Motor neuron (in vitro differentiated cells): Measurements from ENCODE around the gene KLK4. TPM values are rescaled to one million over a fixed set of nuclear protein-coding genes. Genes with fewer than 3 reads are reported as not detected.

Experiments
- ATAC-seq, 8 experiments: fragments of 200-7000 bp; cut with Tn5 transposase; replicated peaks in 6 of 8; 2 replicates each; pipeline ENCODE4 v1.8.0; 2021; ENCODE audit warnings: mild to moderate bottlenecking in 8 of 8, moderate library complexity in 8 of 8
- H3K27ac ChIP-seq, 2 donors: fragments of 250-450 bp; sonication (Bioruptor Pico); 2 replicates each; pipeline ENCODE4 v1.9.0; 2021; ENCODE audit warnings: antibody characterized with exemption in 2 of 2, mild to moderate bottlenecking in 2 of 2, moderate library complexity in 1 of 2
- H3K4me1 ChIP-seq, 2 donors: fragments of 250-450 bp; sonication (Bioruptor Pico); replicated peaks in 1 of 2; 2 replicates each; pipeline ENCODE4 v1.6.1; 2021; ENCODE audit warnings: antibody characterized with exemption in 2 of 2, mild to moderate bottlenecking in 2 of 2, moderate library complexity in 1 of 2
- H3K4me3 ChIP-seq, 5 donors: fragments of 250-450 bp; sonication (Bioruptor Pico); 2 replicates each; pipeline ENCODE4 v1.9.0; 2021; ENCODE audit warnings: antibody characterized with exemption in 5 of 5, mild to moderate bottlenecking in 5 of 5, moderate library complexity in 4 of 5
- WGBS, 10 experiments: fragments of 450-650 bp; shearing (Covaris generic); methylation state at CpG; one replicate each; pipeline ENCODE4 v1.0.0; 2022; 5-methylcytosine and 5-hydroxymethylcytosine counted together
- in situ Hi-C, 9 experiments: fragments of 400-800 bp; cut with MboI; loops; one replicate each; pipeline ENCODE4 v1.15.0; 2021; ENCODE audit warnings: low sequenced_read_pairs in 9 of 9, low pct_unique_long_range_greater_than_20kb in 2 of 9; ENCODE audit not compliant: unreplicated experiment in 9 of 9
- total RNA-seq, 8 experiments: library from RNA; unstranded; fragments of 300-600 nt; gene quantifications; 2 replicates each; pipeline versions ENCODE4 v1.2.3 to v1.2.4, GENCODE V29; 2022

KLK4 gene
- total RNA-seq, 8 experiments from 2014 or later, result 0.38 to 1.5 (median 0.57) TPM; not detected in 2

DNA sequence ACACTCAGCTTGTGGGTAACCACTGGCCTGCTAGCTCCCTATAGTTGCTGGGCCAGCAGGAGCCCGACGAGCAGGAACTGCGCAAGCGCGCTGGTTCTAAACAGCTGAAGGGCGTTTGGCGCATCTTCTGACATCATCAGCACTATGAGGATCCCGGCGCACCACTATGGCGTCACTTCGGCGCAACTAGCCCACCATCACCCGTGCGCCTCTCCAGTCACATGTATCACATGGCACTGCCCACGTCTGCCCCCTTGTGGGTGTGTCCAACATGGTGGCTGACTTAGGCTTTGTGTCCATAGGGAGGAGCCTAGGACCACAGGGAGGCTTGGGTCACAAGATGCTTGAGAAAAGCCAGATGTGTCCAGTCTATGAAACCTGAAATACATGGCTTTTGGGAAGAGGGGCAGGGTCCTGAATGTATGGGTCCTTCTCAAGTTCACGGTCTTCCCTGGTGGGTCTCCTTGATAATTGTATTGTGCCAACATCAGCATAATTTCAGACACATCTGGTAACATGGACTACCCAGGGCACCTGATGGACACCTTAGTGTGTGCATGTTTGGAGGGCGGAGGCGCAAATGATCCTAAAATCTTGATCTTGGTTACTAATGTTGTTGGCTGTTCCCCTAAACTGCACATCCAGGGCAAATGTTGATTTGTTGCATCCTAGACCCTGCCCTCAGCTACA lies 18.0 kb downstream of the KLK4 start:
- no peak overlapping the region for H3K27ac ChIP-seq
- H3K4me3 ChIP-seq, result no peak overlapping the region
- H3K4me1 ChIP-seq, result peaks cover 0 to 3% of the 10 kb centered on the region in 2 donors
- no peak for ATAC-seq
- WGBS, 10 experiments, result 67 to 100% (median 94%) methylated on average over 1 to 6 of the region's 18 CpGs; no CpG with 5 or more reads in 5 of the 10 experiments
- in situ Hi-C loops, result no loop called here

DNA sequence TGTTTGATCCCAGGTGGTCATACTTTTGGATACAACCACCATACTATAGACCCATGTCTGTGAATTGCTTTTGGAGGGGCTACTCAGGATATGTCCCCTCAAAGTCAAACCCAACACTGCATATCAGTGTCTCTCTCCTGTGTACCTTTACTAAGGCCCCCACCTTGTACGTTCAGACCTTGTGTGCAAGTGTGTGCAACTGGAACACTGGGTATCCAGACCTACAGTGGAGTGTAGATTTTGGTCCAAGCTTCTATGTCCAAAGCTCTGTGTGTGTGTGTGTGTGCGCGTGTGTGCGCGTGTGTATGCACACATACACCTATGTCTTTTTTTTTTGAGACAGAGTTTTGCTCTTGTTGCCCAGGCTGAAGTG lies 20.0 kb downstream of the KLK4 start:
- ATAC-seq, result no peak
- Histone ChIP-seq H3K4me3 (no peak overlapping the region), H3K27ac (no peak overlapping the region), H3K4me1 (no peaks in the 10 kb centered on the region)
- in situ Hi-C loops, result no loop called here
- WGBS, 10 experiments, result 65 to 91% (median 87%) methylated on average over 1 to 5 of the region's 5 CpGs; no CpG with 5 or more reads in 5 of the 10 experiments

DNA sequence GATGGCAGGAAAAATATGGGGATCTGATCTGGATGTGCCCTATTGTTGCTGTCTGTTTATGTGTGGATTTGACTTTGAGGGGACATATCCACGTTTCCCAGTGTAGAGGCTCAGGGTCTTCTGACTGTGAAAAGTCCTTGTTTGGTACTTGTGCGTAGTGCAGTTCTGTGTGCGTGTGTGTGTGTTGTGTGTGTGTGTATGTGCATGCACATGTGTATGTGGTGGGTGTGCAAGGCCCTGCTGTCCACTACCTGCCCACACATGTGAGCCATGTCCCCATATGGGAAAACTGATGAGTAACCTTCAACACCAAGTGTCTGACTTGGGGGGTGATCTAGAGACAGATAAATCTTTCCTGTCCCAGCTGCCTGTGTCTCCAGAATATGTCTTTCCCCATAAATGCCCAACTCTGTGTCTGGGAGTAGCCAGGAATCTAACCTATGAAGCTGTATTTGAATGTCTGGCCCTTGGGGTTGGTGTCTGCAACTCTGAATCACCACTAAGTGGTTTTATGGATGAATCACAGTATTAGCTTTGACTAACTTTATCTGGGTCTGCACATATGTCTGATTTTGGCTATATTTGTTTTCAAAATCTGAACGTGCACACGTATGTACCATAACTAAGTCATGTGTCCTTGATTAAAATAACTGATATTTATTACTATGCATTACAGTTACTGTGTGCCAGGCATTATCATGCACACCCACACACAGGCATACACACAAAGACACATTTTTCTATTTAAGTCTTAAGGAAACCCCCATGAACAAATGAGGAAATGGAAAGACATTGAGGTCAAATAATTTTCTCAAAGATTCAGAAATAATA lies 20.6 kb downstream of the KLK4 start:
- H3K27ac ChIP-seq, result no peak overlapping the region
- no peaks in the 10 kb centered on the region for H3K4me1 ChIP-seq
- 0 to 43% (median 17%) methylated on average over 1 to 3 of the region's 5 CpGs; no CpG with 5 or more reads in 1 of the 10 experiments for WGBS, 10 experiments
- no peak overlapping the region for H3K4me3 ChIP-seq
- in situ Hi-C loops, result no loop called here
- no peak for ATAC-seq

DNA sequence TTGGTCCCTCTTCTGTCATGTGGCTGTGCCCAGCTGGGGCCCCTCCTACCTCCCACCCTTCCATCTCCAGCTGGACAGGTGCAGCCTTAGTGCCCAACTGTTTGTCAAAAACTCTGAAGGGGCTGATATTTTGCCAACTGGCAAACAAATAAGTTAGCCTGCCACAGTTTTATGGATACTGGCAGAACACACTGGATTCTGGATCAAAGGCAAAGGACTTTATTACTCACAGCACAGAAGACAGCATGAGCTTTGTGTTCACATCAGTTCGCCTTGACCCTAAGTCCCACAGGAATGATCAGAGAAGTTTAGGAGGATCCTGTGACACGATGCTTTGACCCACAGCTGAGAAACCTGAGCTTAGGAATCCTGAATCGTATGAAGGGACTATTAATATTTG lies 21.6 kb downstream of the KLK4 start:
- in situ Hi-C loops, result no loop called here

DNA sequence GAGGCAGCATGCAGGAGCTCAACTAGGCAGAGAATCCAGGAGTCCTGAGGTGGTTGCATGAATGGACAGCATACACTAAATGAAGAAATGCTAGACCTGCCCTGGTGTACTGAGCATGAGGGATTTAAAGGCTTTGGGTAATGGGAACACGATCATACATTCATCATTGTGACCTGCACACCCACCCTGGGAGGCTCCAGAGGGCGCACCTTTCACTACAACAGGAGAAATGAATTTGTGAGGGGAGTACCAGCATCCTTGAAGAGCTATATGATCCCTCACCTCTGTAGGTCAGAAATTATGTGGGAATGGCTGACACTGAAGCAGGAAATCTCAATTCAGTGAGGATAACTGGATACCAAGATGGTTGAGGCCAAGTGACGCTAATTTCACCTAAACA lies 29.0 kb downstream of the KLK4 start:
- Histone ChIP-seq H3K27ac (no peak overlapping the region), H3K4me1 (no peaks in the 10 kb centered on the region), H3K4me3 (no peak overlapping the region)
- WGBS, 10 experiments, result 0 to 59% (median 18%) methylated on average over 1 to 2 of the region's 3 CpGs; no CpG with 5 or more reads in 4 of the 10 experiments
- in situ Hi-C loops, result no loop called here
- no peak for ATAC-seq

More for the DNA sequence above, 21.6 kb downstream of the KLK4 start:
- no peak for ATAC-seq
- WGBS, 10 experiments, result 0 to 55% (median 20%) methylated on average over 1 to 3 of the region's 3 CpGs; no CpG with 5 or more reads in 3 of the 10 experiments
- no peak overlapping the region for H3K4me3 ChIP-seq
- H3K27ac ChIP-seq, result no peak overlapping the region
- H3K4me1 ChIP-seq, result no peaks in the 10 kb centered on the region

DNA sequence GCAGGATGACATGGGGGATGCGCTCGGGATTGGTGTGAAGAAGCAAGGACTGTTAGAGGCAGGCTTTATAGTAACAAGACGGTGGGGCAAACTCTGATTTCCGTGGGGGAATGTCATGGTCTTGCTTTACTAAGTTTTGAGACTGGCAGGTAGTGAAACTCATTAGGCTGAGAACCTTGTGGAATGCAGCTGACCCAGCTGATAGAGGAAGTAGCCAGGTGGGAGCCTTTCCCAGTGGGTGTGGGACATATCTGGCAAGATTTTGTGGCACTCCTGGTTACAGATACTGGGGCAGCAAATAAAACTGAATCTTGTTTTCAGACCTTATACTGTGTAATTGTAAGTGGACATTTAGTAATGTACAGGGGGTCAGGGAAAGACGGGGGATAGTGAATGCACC lies 31.0 kb downstream of the KLK4 start:
- H3K4me1 ChIP-seq, result no peaks in the 10 kb centered on the region
- no peak for ATAC-seq
- in situ Hi-C loops, result no loop called here
- no peak overlapping the region for H3K27ac ChIP-seq
- WGBS, 10 experiments, result 0 to 63% (median 42%) methylated on average over 1 to 5 of the region's 5 CpGs; no CpG with 5 or more reads in 2 of the 10 experiments
- no peak overlapping the region for H3K4me3 ChIP-seq

DNA sequence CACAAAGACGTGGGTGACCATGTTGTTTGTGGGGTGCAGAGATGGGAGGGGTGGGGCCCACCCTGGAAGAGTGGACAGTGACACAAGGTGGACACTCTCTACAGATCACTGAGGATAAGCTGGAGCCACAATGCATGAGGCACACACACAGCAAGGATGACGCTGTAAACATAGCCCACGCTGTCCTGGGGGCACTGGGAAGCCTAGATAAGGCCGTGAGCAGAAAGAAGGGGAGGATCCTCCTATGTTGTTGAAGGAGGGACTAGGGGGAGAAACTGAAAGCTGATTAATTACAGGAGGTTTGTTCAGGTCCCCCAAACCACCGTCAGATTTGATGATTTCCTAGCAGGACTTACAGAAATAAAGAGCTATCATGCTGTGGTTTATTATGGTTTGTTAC lies 32.3 kb downstream of the KLK4 start:
- Histone ChIP-seq H3K4me3 (no peak overlapping the region), H3K27ac (no peak overlapping the region), H3K4me1 (no peaks in the 10 kb centered on the region)
- ATAC-seq, result no peak
- in situ Hi-C loops, result no loop called here
- 7 to 85% (median 40%) methylated on average over 1 to 3 of the region's 5 CpGs; no CpG with 5 or more reads in 3 of the 10 experiments for WGBS, 10 experiments

DNA sequence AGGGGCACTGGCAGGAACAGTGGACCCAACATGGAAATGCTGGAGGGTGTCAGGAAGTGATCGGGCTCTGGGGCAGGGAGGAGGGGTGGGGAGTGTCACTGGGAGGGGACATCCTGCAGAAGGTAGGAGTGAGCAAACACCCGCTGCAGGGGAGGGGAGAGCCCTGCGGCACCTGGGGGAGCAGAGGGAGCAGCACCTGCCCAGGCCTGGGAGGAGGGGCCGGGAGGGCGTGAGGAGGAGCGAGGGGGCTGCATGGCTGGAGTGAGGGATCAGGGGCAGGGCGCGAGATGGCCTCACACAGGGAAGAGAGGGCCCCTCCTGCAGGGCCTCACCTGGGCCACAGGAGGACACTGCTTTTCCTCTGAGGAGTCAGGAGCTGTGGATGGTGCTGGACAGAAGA lies 33.9 kb downstream of the KLK4 start:
- in situ Hi-C loops, result no loop called here
- H3K27ac ChIP-seq, result no peak overlapping the region
- no peaks in the 10 kb centered on the region for H3K4me1 ChIP-seq
- H3K4me3 ChIP-seq, result no peak overlapping the region
- WGBS, 10 experiments, result no CpG with 5 or more reads among the region's 8 CpGs
- ATAC-seq, result peak in 1 of 8 experiments; percentile 13

DNA sequence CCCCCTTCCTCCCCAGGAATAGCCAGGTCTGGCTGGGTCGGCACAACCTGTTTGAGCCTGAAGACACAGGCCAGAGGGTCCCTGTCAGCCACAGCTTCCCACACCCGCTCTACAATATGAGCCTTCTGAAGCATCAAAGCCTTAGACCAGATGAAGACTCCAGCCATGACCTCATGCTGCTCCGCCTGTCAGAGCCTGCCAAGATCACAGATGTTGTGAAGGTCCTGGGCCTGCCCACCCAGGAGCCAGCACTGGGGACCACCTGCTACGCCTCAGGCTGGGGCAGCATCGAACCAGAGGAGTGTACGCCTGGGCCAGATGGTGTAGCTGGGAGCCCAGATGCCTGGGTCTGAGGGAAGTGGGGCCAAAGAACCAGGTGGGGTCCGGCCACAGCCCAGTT lies 34.7 kb downstream of the KLK4 start:
- 0 to 60% (median 54%) methylated on average over 1 to 3 of the region's 7 CpGs; no CpG with 5 or more reads in 7 of the 10 experiments for WGBS, 10 experiments
- peak in 3 of 8 experiments; percentile 15 to 24 (median 18) for ATAC-seq
- in situ Hi-C loops, result no loop called here
- Histone ChIP-seq H3K27ac (no peak overlapping the region), H3K4me3 (no peak overlapping the region), H3K4me1 (no peaks in the 10 kb centered on the region)

DNA sequence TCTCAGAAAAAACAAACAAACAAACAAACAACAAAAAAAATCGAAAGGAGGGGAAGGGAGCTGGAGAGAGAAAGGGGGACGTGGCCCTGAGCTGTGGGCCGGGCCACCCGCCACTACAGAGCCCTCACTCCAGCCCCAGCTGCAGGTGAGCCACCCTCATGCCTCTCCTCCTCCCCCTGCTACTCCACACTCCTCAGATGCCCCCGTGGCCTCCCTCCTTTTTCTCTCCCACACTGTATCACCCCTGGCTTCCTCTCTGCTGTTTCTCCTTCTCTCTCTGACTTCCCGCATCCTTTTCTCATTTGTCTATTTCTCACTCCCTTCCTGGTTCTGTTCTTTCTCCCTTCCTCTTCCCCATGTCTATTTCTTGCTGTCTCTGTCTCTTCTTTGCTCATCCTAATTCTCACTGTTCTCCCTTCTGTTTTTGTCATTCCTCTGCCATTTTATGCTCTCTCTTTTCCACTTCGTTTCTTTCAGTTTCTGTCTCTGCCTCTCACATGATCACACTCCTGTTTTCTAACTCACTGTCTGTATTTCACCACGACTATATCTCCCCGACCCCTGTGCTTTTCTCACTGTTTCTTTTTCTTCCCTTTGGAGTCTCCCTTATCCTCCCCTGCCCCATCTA lies 35.3 kb downstream of the KLK4 start:
- 0 to 58% (median 33%) methylated on average over 1 to 6 of the region's 9 CpGs for WGBS, 10 experiments
- in situ Hi-C loops, result no loop called here
- no peak overlapping the region for H3K27ac ChIP-seq
- no peaks in the 10 kb centered on the region for H3K4me1 ChIP-seq
- no peak for ATAC-seq
- H3K4me3 ChIP-seq, result no peak overlapping the region

DNA sequence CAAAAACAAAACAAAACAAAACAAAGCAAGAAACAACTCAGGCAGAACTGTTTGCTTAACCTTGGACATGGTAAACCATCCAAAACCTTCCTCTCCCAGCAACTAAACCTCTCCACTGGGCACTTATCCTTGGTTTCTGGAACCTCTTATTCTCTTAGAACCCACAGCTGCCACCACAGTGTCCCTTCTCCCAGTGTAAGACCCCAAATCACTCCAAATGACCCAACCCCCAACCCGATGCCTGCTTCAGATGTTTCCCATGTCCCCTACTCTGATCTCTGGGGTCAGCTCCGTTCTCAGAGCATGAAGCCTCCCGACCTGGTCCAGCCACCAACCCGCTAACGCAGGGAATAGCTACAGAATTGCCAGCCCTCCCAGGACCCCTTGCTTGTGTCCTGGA lies 37.0 kb downstream of the KLK4 start:
- whole genome bisulfite sequencing, 10 experiments, result 0 to 90% (median 47%) methylated on average over 1 to 5 of the region's 5 CpGs; no CpG with 5 or more reads in 4 of the 10 experiments
- ATAC-seq, result no peak
- Histone ChIP-seq H3K4me3 (no peak overlapping the region), H3K4me1 (no peaks in the 10 kb centered on the region), H3K27ac (no peak overlapping the region)
- in situ Hi-C loops, result no loop called here

DNA sequence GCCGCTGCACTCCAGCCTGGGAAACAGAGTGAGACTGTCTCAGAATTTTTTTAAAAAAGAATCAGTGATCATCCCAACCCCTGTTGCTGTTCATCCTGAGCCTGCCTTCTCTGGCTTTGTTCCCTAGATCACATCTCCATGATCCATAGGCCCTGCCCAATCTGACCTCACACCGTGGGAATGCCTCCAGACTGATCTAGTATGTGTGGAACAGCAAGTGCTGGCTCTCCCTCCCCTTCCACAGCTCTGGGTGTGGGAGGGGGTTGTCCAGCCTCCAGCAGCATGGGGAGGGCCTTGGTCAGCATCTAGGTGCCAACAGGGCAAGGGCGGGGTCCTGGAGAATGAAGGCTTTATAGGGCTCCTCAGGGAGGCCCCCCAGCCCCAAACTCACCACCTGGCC lies 38.1 kb downstream of the KLK4 start, which contains the start of gene KLK2:
KLK2 (plus strand) TSS at position 384 of the 400 bp plus-strand sequence. CDS start 35 bp downstream, outside the sequence.
- Histone ChIP-seq H3K4me3 (no peak within 1 kb of the TSS), H3K4me1 (no peaks in the 10 kb centered on the region), H3K27ac (no peak within 1 kb of the TSS)
- in situ Hi-C loops, result no loop called here
- WGBS, 10 experiments, result 40 to 100% (median 76%) methylated on average over 1 to 2 of the region's 3 CpGs; no CpG with 5 or more reads in 6 of the 10 experiments
- peak in 4 of 8 experiments; percentile 19 to 79 (median 36) for ATAC-seq
